Kidney epithelial cell (primary cell): ENCODE measurements around the gene DNAJC7. TPM values are rescaled to one million over a fixed set of nuclear protein-coding genes. Genes with fewer than 3 reads are reported as not detected.

Experiments used
- DNase-seq: peaks from one replicate; pipeline ENCODE4 v3.0.0-alpha.2; 2010; ENCODE audit warnings: low read depth
- H3K27me3 ChIP-seq: 2 replicates; pipeline ENCODE4 v1.6.0; 2011; ENCODE audit warnings: low read length; ENCODE audit not compliant: control insufficient read depth, insufficient read depth
- H3K36me3 ChIP-seq: 2 replicates; pipeline ENCODE4 v1.5.1; 2011; ENCODE audit warnings: low read length; ENCODE audit not compliant: control insufficient read depth, insufficient read depth
- H3K4me3 ChIP-seq: 2 replicates; pipeline ENCODE4 v1.5.1; 2011; ENCODE audit warnings: low read depth, mild to moderate bottlenecking, control low read depth, low read length
- CTCF ChIP-seq: IDR thresholded peaks from 2 replicates; pipeline ENCODE4 v1.5.1; 2011; ENCODE audit warnings: mild to moderate bottlenecking, moderate library complexity, low read length, control low read depth, inconsistent platforms; ENCODE audit not compliant: insufficient read depth, poor library complexity, severe bottlenecking
- total RNA-seq: library from RNA; depleted of rRNA; stranded (reverse); fragments of >200 nt; gene quantifications from 2 replicates; pipeline ENCODE4 v1.2.3, GENCODE V29; 2015

DNAJC7 gene
- total RNA-seq, 1 donor from 2014 or later: 73.5 TPM

GRCh38 chr17:42059815-42060214, 42.6 kb upstream of the DNAJC7 start:
- no peak for TF ChIP-seq CTCF
- DNase-seq: no peak
- Histone ChIP-seq H3K36me3 (no peaks in the 10 kb centered on the region), H3K4me3 (no peak overlapping the region), H3K27me3 (peaks cover 18% of the 10 kb centered on the region)

DNA sequence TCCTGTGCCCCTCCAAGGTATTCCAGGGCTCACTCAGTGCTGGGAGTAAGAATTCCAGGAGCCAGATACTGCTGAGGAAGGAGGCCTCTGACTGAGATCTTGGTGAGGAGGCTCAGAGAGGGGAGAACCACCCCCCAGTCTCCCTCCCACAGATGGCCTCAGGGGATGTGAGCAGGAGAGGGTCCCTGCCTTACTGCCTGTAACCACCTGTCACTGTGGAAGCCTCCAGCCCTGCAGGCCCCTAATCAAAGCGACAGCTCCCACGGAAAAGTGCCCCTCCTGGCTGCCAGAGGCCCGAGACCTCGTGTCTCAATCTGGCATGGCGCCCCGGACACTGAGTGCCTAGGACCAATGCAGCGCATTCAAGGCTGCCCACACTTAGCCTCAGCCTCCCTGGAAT, 40.8 kb upstream of the DNAJC7 start:
- Histone ChIP-seq H3K36me3 (no peaks in the 10 kb centered on the region), H3K4me3 (no peak overlapping the region), H3K27me3 (peaks cover 30% of the 10 kb centered on the region)
- no peak for DNase-seq
- no peak for TF ChIP-seq CTCF

GRCh38 chr17:42056635-42057034, 39.4 kb upstream of the DNAJC7 start:
- no peak overlapping the region for H3K4me3 ChIP-seq
- peaks cover 41% of the 10 kb centered on the region for H3K27me3 ChIP-seq
- no peak for TF ChIP-seq CTCF
- no peak for DNase-seq
- H3K36me3 ChIP-seq: no peaks in the 10 kb centered on the region

- TF ChIP-seq CTCF: no peak
- peaks cover 44% of the 10 kb centered on the region for H3K27me3 ChIP-seq
- no peaks in the 10 kb centered on the region for H3K36me3 ChIP-seq
- no peak for DNase-seq
- no peak overlapping the region for H3K4me3 ChIP-seq
Observed at GRCh38 chr17:42055496-42055895, 38.3 kb upstream of the DNAJC7 start.

DNA sequence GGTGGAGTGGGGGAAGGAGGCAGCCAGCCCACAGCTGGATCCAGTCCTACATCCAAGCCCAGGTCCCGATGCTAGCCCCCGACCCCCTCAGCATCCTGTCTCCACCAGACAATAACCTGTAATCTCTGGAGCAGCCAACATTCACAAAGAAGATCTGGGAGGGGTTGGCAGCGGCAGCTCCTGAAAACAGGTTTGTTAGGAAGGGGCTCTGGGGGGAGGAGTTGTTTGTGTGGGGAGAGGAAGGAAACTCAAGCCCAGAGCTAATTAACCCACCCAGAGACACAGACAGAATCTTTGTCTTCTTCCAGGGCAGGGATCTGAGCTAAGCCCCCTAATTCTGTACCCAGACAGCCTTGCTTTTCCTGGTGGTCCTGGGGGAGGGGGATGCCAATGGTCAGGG, 37.8 kb upstream of the DNAJC7 start:
- H3K27me3 ChIP-seq: peaks cover 44% of the 10 kb centered on the region
- TF ChIP-seq CTCF: no peak

GRCh38 chr17:42053731-42054500, 36.7 kb upstream of the DNAJC7 start:
- H3K36me3 ChIP-seq: no peaks in the 10 kb centered on the region

More for the DNA sequence above, 37.8 kb upstream of the DNAJC7 start:
- H3K4me3 ChIP-seq: no peak overlapping the region
- H3K36me3 ChIP-seq: no peaks in the 10 kb centered on the region
- no peak for DNase-seq

More at GRCh38 chr17:42053731-42054500, 36.7 kb upstream of the DNAJC7 start:
- H3K27me3 ChIP-seq: peaks cover 42% of the 10 kb centered on the region
- TF ChIP-seq CTCF: no peak
- H3K4me3 ChIP-seq: no peak overlapping the region
- DNase-seq: no peak
